ENCODE measurements around the gene SUPT6H. TPM values are rescaled to one million over a fixed set of nuclear protein-coding genes. Genes with fewer than 3 reads are reported as not detected.

SUPT6H gene
- total and polyA plus RNA-seq, 9 of the 15 experiments (the other 6 are each of a cell fraction or from before 2014, with no cell fraction given): 1.7 to 77.7 (median 49.2) TPM

GRCh38 chr17:28744104-28744971, 82.3 kb downstream of the SUPT6H start (continued):
- TF ChIP-seq TCF15 (CRISPR knock-in tag; IDR thresholded peaks at IDR 0.05) (peak; percentile 29; the same call in 1 of the 2 replicates), GTF2E2 (tag; IDR thresholded peaks at IDR 0.05) (no peak), REST (IDR thresholded peaks at IDR 0.05; ENCODE audit: borderline replicate concordance) (no peak), REST (CRISPR knock-in tag; IDR thresholded peaks at IDR 0.05; ENCODE audit: low read depth) (no peak; the same call in 1 of the 2 replicates)

Measured in K562 (cell line).